ENCODE results near the gene ARHGEF4. TPM values are rescaled to one million over a fixed set of nuclear protein-coding genes. Genes with fewer than 3 reads are reported as not detected.

The ARHGEF4 gene
- total RNA-seq, 1 donor from 2014 or later = 11.5 TPM

- Histone ChIP-seq H3K9me3 (ENCODE audit: control insufficient read depth in 3 of 3, low read length in 3 of 3) (no peaks in the 10 kb centered on the region), H3K4me3 (ENCODE audit: low read length in 3 of 3) (no peak overlapping the region), H3K27ac (ENCODE audit: low read depth, low read length) (no peak overlapping the region), H3K27me3 (ENCODE audit: control insufficient read depth in 3 of 3, insufficient read depth in 3 of 3, low read length in 3 of 3) (peaks cover 20 to 33% (median 23%) of the 10 kb centered on the region in 3 donors), H3K4me1 (ENCODE audit: control insufficient read depth in 3 of 3, insufficient read depth in 3 of 3, low read length in 3 of 3) (no peaks in the 10 kb centered on the region), H3K36me3 (ENCODE audit: control insufficient read depth in 3 of 3, insufficient read depth in 3 of 3, low read length in 3 of 3) (no peaks in the 10 kb centered on the region), H3K9ac (ENCODE audit: low read depth in 1 of 3, low read length in 3 of 3) (no peak overlapping the region)
These were observed 6.7 kb downstream of the ARHGEF4 start for GRCh38 chr2:130843321-130843985.

GRCh38 chr2:130844161-130844560 lies 7.4 kb downstream of the ARHGEF4 start:
- no peaks in the 10 kb centered on the region for H3K36me3 ChIP-seq (ENCODE audit: control insufficient read depth in 3 of 3, insufficient read depth in 3 of 3, low read length in 3 of 3)
- H3K27me3 ChIP-seq (ENCODE audit: control insufficient read depth in 3 of 3, insufficient read depth in 3 of 3, low read length in 3 of 3) = peaks cover 16 to 25% (median 16%) of the 10 kb centered on the region in 3 donors
- no peak overlapping the region for H3K9ac ChIP-seq (ENCODE audit: low read depth in 1 of 3, low read length in 3 of 3)
- no peak overlapping the region for H3K4me3 ChIP-seq (ENCODE audit: low read length in 3 of 3)
- H3K27ac ChIP-seq (ENCODE audit: low read depth, low read length) = no peak overlapping the region
- no peaks in the 10 kb centered on the region for H3K4me1 ChIP-seq (ENCODE audit: control insufficient read depth in 3 of 3, insufficient read depth in 3 of 3, low read length in 3 of 3)
- no peaks in the 10 kb centered on the region for H3K9me3 ChIP-seq (ENCODE audit: control insufficient read depth in 3 of 3, low read length in 3 of 3)

- Histone ChIP-seq H3K27me3 (ENCODE audit: control insufficient read depth in 3 of 3, insufficient read depth in 3 of 3, low read length in 3 of 3) (peaks cover 3 to 12% (median 7%) of the 10 kb centered on the region in 3 donors), H3K36me3 (ENCODE audit: control insufficient read depth in 3 of 3, insufficient read depth in 3 of 3, low read length in 3 of 3) (no peaks in the 10 kb centered on the region), H3K4me3 (ENCODE audit: low read length in 3 of 3) (no peak overlapping the region), H3K27ac (ENCODE audit: low read depth, low read length) (no peak overlapping the region), H3K4me1 (ENCODE audit: control insufficient read depth in 3 of 3, insufficient read depth in 3 of 3, low read length in 3 of 3) (peaks cover 6 to 9% (median 6%) of the 10 kb centered on the region in 3 donors), H3K9ac (ENCODE audit: low read depth in 1 of 3, low read length in 3 of 3) (no peak overlapping the region), H3K9me3 (ENCODE audit: control insufficient read depth in 3 of 3, low read length in 3 of 3) (no peaks in the 10 kb centered on the region)
These were observed 8.9 kb downstream of the ARHGEF4 start for GRCh38 chr2:130845505-130846085.

- Histone ChIP-seq H3K9ac (ENCODE audit: low read depth in 1 of 3, low read length in 3 of 3) (no peak overlapping the region), H3K27me3 (ENCODE audit: control insufficient read depth in 3 of 3, insufficient read depth in 3 of 3, low read length in 3 of 3) (peaks cover 0 to 10% (median 5%) of the 10 kb centered on the region in 3 donors), H3K27ac (ENCODE audit: low read depth, low read length) (no peak overlapping the region), H3K9me3 (ENCODE audit: control insufficient read depth in 3 of 3, low read length in 3 of 3) (no peaks in the 10 kb centered on the region), H3K36me3 (ENCODE audit: control insufficient read depth in 3 of 3, insufficient read depth in 3 of 3, low read length in 3 of 3) (no peaks in the 10 kb centered on the region), H3K4me1 (ENCODE audit: control insufficient read depth in 3 of 3, insufficient read depth in 3 of 3, low read length in 3 of 3) (peaks cover 10 to 15% (median 12%) of the 10 kb centered on the region in 3 donors), H3K4me3 (ENCODE audit: low read length in 3 of 3) (no peak overlapping the region)
These were observed 9.5 kb downstream of the ARHGEF4 start for GRCh38 chr2:130846233-130846632.

GRCh38 chr2:130846686-130847375 lies 10.1 kb downstream of the ARHGEF4 start:
- no peak overlapping the region for H3K4me3 ChIP-seq (ENCODE audit: low read length in 3 of 3)
- H3K27ac ChIP-seq (ENCODE audit: low read depth, low read length) = no peak overlapping the region
- peaks cover 10 to 21% (median 17%) of the 10 kb centered on the region in 3 donors for H3K4me1 ChIP-seq (ENCODE audit: control insufficient read depth in 3 of 3, insufficient read depth in 3 of 3, low read length in 3 of 3)
- peaks cover 0 to 10% (median 5%) of the 10 kb centered on the region in 3 donors for H3K27me3 ChIP-seq (ENCODE audit: control insufficient read depth in 3 of 3, insufficient read depth in 3 of 3, low read length in 3 of 3)
- no peaks in the 10 kb centered on the region for H3K36me3 ChIP-seq (ENCODE audit: control insufficient read depth in 3 of 3, insufficient read depth in 3 of 3, low read length in 3 of 3)
- H3K9me3 ChIP-seq (ENCODE audit: control insufficient read depth in 3 of 3, low read length in 3 of 3) = no peaks in the 10 kb centered on the region
- H3K9ac ChIP-seq (ENCODE audit: low read depth in 1 of 3, low read length in 3 of 3) = no peak overlapping the region

GRCh38 chr2:130847776-130848525 lies 11.2 kb downstream of the ARHGEF4 start:
- Histone ChIP-seq H3K36me3 (ENCODE audit: control insufficient read depth in 3 of 3, insufficient read depth in 3 of 3, low read length in 3 of 3) (no peaks in the 10 kb centered on the region), H3K27me3 (ENCODE audit: control insufficient read depth in 3 of 3, insufficient read depth in 3 of 3, low read length in 3 of 3) (peaks cover 0 to 9% (median 5%) of the 10 kb centered on the region in 3 donors), H3K4me3 (ENCODE audit: low read length in 3 of 3) (no peak overlapping the region), H3K9me3 (ENCODE audit: control insufficient read depth in 3 of 3, low read length in 3 of 3) (no peaks in the 10 kb centered on the region), H3K27ac (ENCODE audit: low read depth, low read length) (no peak overlapping the region), H3K4me1 (ENCODE audit: control insufficient read depth in 3 of 3, insufficient read depth in 3 of 3, low read length in 3 of 3) (peaks cover 10 to 23% (median 17%) of the 10 kb centered on the region in 3 donors), H3K9ac (ENCODE audit: low read depth in 1 of 3, low read length in 3 of 3) (no peak overlapping the region)

- no peak overlapping the region for H3K4me3 ChIP-seq (ENCODE audit: low read length in 3 of 3)
- peaks cover 0 to 9% (median 7%) of the 10 kb centered on the region in 3 donors for H3K27me3 ChIP-seq (ENCODE audit: control insufficient read depth in 3 of 3, insufficient read depth in 3 of 3, low read length in 3 of 3)
- no peak overlapping the region for H3K9ac ChIP-seq (ENCODE audit: low read depth in 1 of 3, low read length in 3 of 3)
- no peaks in the 10 kb centered on the region for H3K36me3 ChIP-seq (ENCODE audit: control insufficient read depth in 3 of 3, insufficient read depth in 3 of 3, low read length in 3 of 3)
- peaks cover 10 to 23% (median 17%) of the 10 kb centered on the region in 3 donors for H3K4me1 ChIP-seq (ENCODE audit: control insufficient read depth in 3 of 3, insufficient read depth in 3 of 3, low read length in 3 of 3)
- no peaks in the 10 kb centered on the region for H3K9me3 ChIP-seq (ENCODE audit: control insufficient read depth in 3 of 3, low read length in 3 of 3)
- no peak overlapping the region for H3K27ac ChIP-seq (ENCODE audit: low read depth, low read length)
These were observed 12.0 kb downstream of the ARHGEF4 start for GRCh38 chr2:130848526-130849210.

- no peaks in the 10 kb centered on the region for H3K9me3 ChIP-seq (ENCODE audit: control insufficient read depth in 3 of 3, low read length in 3 of 3)
- H3K4me3 ChIP-seq (ENCODE audit: low read length in 3 of 3) = no peak overlapping the region
- peaks cover 10 to 23% (median 17%) of the 10 kb centered on the region in 3 donors for H3K4me1 ChIP-seq (ENCODE audit: control insufficient read depth in 3 of 3, insufficient read depth in 3 of 3, low read length in 3 of 3)
- no peaks in the 10 kb centered on the region for H3K36me3 ChIP-seq (ENCODE audit: control insufficient read depth in 3 of 3, insufficient read depth in 3 of 3, low read length in 3 of 3)
- H3K27ac ChIP-seq (ENCODE audit: low read depth, low read length) = no peak overlapping the region
- peaks cover 0 to 9% (median 7%) of the 10 kb centered on the region in 3 donors for H3K27me3 ChIP-seq (ENCODE audit: control insufficient read depth in 3 of 3, insufficient read depth in 3 of 3, low read length in 3 of 3)
- H3K9ac ChIP-seq (ENCODE audit: low read depth in 1 of 3, low read length in 3 of 3) = peak overlapping the region in 1 of 3 donors; percentile 54
These were observed 13.4 kb downstream of the ARHGEF4 start for GRCh38 chr2:130849896-130850787.

Measured in skeletal muscle tissue (tissue), 4 donors.